Liver (tissue), 9 donors: ENCODE data around the gene CCR7. TPM values are rescaled to one million over a fixed set of nuclear protein-coding genes. Genes with fewer than 3 reads are reported as not detected.

Source experiments
- DNase-seq: peaks from one replicate; pipeline ENCODE4 v3.0.0-alpha.2; 2017; ENCODE audit warnings: low spot score
- H3K27ac ChIP-seq, 2 donors: one replicate each; pipeline ENCODE4 v1.7.0; 2013; ENCODE audit warnings: inconsistent platforms in 2 of 2, low read length in 2 of 2, control low read depth in 1 of 2, low read depth in 1 of 2, mild to moderate bottlenecking in 1 of 2
- H3K27me3 ChIP-seq, 4 donors: one replicate each; pipeline versions ENCODE4 v1.6.1 to v1.7.0; 2013; ENCODE audit warnings: low read length in 3 of 4, inconsistent platforms in 1 of 4, mild to moderate bottlenecking in 1 of 4, moderate library complexity in 1 of 4; ENCODE audit not compliant: control insufficient read depth in 4 of 4, insufficient read depth in 4 of 4
- H3K36me3 ChIP-seq, 4 donors: one replicate each; pipeline versions ENCODE4 v1.6.1 to v1.7.0; 2013; ENCODE audit warnings: low read length in 3 of 4, mild to moderate bottlenecking in 3 of 4, low read depth in 1 of 4, moderate library complexity in 1 of 4; ENCODE audit not compliant: control insufficient read depth in 4 of 4, insufficient read depth in 3 of 4
- H3K4me1 ChIP-seq, 4 donors: one replicate each; pipeline versions ENCODE4 v1.6.1 to v1.7.0; 2013; ENCODE audit warnings: low read length in 3 of 4, mild to moderate bottlenecking in 3 of 4, moderate library complexity in 1 of 4; ENCODE audit not compliant: control insufficient read depth in 4 of 4, insufficient read depth in 4 of 4
- H3K4me3 ChIP-seq, 3 donors: one replicate each; pipeline versions ENCODE4 v1.6.1 to v1.7.0; 2013; ENCODE audit warnings: low read length in 3 of 3, control low read depth in 1 of 3, low read depth in 1 of 3, mild to moderate bottlenecking in 1 of 3
- H3K9ac ChIP-seq, 2 donors: one replicate each; pipeline ENCODE4 v1.7.0; 2013; ENCODE audit warnings: low read length in 2 of 2, mild to moderate bottlenecking in 2 of 2, moderate library complexity in 2 of 2, control low read depth in 1 of 2, low read depth in 1 of 2
- H3K9me3 ChIP-seq, 4 donors: one replicate each; pipeline versions ENCODE4 v1.6.1 to v1.7.0; 2013; ENCODE audit warnings: low read length in 3 of 4; ENCODE audit not compliant: control insufficient read depth in 4 of 4
- EGR1 ChIP-seq, 2 donors: IDR thresholded peaks; 2 replicates each; pipeline ENCODE4 v1.6.1; 2016 to 2018; ENCODE audit warnings: antibody characterized with exemption in 2 of 2, low read depth in 2 of 2
- FOXA1 ChIP-seq: IDR thresholded peaks from 2 replicates; pipeline ENCODE4 v1.6.1; 2016; ENCODE audit warnings: antibody characterized with exemption
- FOXA2 ChIP-seq: IDR thresholded peaks from 2 replicates; pipeline ENCODE4 v1.6.1; 2016; ENCODE audit warnings: antibody characterized with exemption
- GABPA ChIP-seq, 2 donors: IDR thresholded peaks in 1 of 2; conservative IDR thresholded peaks in 1 of 2; 2 replicates each; pipeline ENCODE4 v1.6.1; 2016; ENCODE audit warnings: antibody characterized with exemption in 2 of 2, mild to moderate bottlenecking in 1 of 2, moderate library complexity in 1 of 2
- HNF4A ChIP-seq, 2 donors: conservative IDR thresholded peaks; 2 replicates each; pipeline ENCODE4 v1.6.1; 2016; ENCODE audit warnings: antibody characterized with exemption in 2 of 2, mild to moderate bottlenecking in 2 of 2
- HNF4G ChIP-seq: IDR thresholded peaks from 2 replicates; pipeline ENCODE4 v1.6.1; 2016; ENCODE audit warnings: antibody characterized with exemption
- JUND ChIP-seq, 2 donors: IDR thresholded peaks; 2 replicates each; pipeline ENCODE4 v1.6.1; 2016; ENCODE audit warnings: antibody characterized with exemption in 2 of 2
- NR2F2 ChIP-seq: IDR thresholded peaks from 2 replicates; pipeline ENCODE4 v1.6.1; 2016; ENCODE audit warnings: antibody characterized with exemption
- RAD21 ChIP-seq, 2 donors: IDR thresholded peaks; 2 replicates each; pipeline ENCODE4 v1.6.1; 2016; ENCODE audit warnings: antibody characterized with exemption in 2 of 2, mild to moderate bottlenecking in 2 of 2
- TAF1 ChIP-seq: conservative IDR thresholded peaks from 2 replicates; pipeline ENCODE4 v1.6.1; 2016; ENCODE audit warnings: antibody characterized with exemption, mild to moderate bottlenecking
- YY1 ChIP-seq: IDR thresholded peaks from 2 replicates; pipeline ENCODE4 v1.6.1; 2016; ENCODE audit warnings: antibody characterized with exemption, mild to moderate bottlenecking
- WGBS: extraction: QIAGEN DNeasy Blood & Tissue Kit; methylation state at CpG from one replicate; pipeline ENCODE4 v1.1.7; 2013; 5-methylcytosine and 5-hydroxymethylcytosine counted together
- polyA plus RNA-seq, 2 donors: library from polyadenylated mRNA; stranded (reverse) in 1 of 2; unstranded in 1 of 2; fragments of 200-250 nt in 1 of 2; fragments of >200 nt in 1 of 2; fragmentation: Nextera tagmentation in 1 of 2; extraction: Ambion mirVana in 1 of 2; gene quantifications; one replicate each; pipeline versions ENCODE4 v1.2.1 to v1.2.3, GENCODE V29; 2013 to 2015
- total RNA-seq, 2 donors: library from RNA; depleted of rRNA; stranded (reverse); fragments of >200 nt; gene quantifications; one replicate each; pipeline ENCODE4 v1.2.3, GENCODE V29; 2014
- TF ChIP-seq, protein P1 (sequence below): IDR thresholded peaks from 2 replicates; pipeline ENCODE4 v1.6.1; 2016; ENCODE audit warnings: antibody characterized with exemption
- TF ChIP-seq, protein P2 (sequence below): IDR thresholded peaks from 2 replicates; pipeline ENCODE4 v1.6.1; 2016; ENCODE audit warnings: antibody characterized with exemption
- TF ChIP-seq, protein P3 (sequence below): fragments of 150-350 bp; IDR thresholded peaks from 2 replicates; pipeline ENCODE4 v1.5.1; 2017; ENCODE audit warnings: improper control_type of control experiment, low read depth, low read length; ENCODE audit not compliant: missing input control
- TF ChIP-seq, protein P4 (sequence below): IDR thresholded peaks from 2 replicates; pipeline ENCODE4 v1.6.1; 2016; ENCODE audit warnings: antibody characterized with exemption
- TF ChIP-seq, protein P5 (sequence below): IDR thresholded peaks from 2 replicates; pipeline ENCODE4 v1.6.1; 2016; ENCODE audit warnings: antibody characterized with exemption, mild to moderate bottlenecking
- donor health status: healthy.
- donor health status: healthy.
- donor health status: healthy.
- donor health status: healthy.
- donor health status: healthy.

CCR7 gene
- total and polyA plus RNA-seq, 4 donors = 0.08 to 0.89 (median 0.28) TPM

DNA sequence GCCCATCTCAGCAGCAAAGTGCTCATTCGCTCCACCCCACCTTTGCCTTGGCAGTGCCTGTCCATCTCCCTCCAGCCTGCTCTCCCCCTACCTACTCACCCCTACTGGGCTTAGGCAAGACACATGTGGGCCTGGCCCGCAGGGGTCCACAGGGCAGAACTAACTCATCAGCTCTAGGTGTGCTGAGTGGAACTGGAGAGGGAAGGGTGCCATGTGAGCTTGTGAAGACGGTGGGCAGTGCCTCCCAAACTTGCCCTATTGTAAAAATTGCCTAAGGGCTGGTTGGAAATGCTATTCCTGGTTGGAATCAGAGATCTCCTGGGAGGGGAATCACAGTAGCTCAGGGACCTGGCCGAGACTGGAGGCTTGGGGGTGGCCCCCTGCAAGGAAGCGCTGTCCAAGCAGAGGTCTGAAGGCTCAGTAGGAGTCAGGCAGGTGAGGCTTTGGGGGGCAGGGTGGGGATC is 34.7 kb downstream of the CCR7 start:
- peaks cover 0 to 2% (median 0%) of the 10 kb centered on the region in 4 donors for H3K9me3 ChIP-seq
- H3K36me3 ChIP-seq = no peaks in the 10 kb centered on the region
- no peak overlapping the region for H3K4me3 ChIP-seq
- H3K27me3 ChIP-seq = no peaks in the 10 kb centered on the region
- no peak for DNase-seq
- TF ChIP-seq YY1 = no peak
- TF ChIP-seq, protein P1, sequence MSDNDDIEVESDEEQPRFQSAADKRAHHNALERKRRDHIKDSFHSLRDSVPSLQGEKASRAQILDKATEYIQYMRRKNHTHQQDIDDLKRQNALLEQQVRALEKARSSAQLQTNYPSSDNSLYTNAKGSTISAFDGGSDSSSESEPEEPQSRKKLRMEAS = no peak
- TF ChIP-seq, protein P2, sequence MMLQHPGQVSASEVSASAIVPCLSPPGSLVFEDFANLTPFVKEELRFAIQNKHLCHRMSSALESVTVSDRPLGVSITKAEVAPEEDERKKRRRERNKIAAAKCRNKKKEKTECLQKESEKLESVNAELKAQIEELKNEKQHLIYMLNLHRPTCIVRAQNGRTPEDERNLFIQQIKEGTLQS = no peak
- no peak for TF ChIP-seq FOXA2
- no peak for TF ChIP-seq GABPA (IDR thresholded peaks at IDR 0.05 in 1 of 2, conservative IDR thresholded peaks at IDR 0.05 in 1 of 2)
- no peak for TF ChIP-seq HNF4A (conservative IDR thresholded peaks at IDR 0.05)
- H3K9ac ChIP-seq = no peak overlapping the region
- H3K4me1 ChIP-seq = peaks cover 0 to 11% (median 8%) of the 10 kb centered on the region in 4 donors
- 97% methylated on average over 5 of the region's 5 CpGs for WGBS
- H3K27ac ChIP-seq = no peak overlapping the region

DNA sequence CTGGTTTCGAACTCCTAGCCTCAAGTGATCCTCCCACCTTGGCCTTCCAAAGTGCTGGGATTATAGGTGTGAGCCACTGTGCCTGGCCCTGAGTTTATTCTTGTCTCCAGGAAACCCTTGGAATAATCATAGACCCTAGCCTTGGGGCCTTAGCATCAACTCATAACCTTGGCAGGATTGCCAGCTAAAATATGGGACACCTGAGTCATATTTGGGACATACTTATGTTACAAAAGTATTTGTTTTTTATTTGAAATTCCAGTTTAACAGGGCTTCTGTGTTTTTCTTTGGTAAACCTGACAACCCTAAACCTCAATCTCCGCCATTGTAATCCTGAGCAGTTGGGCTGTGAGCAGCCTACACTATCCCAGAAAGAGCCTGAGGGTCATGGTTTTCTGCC is 35.3 kb downstream of the CCR7 start:
- peaks cover 0 to 11% (median 8%) of the 10 kb centered on the region in 4 donors for H3K4me1 ChIP-seq
- no peaks in the 10 kb centered on the region for H3K27me3 ChIP-seq
- TF ChIP-seq GABPA (IDR thresholded peaks at IDR 0.05 in 1 of 2, conservative IDR thresholded peaks at IDR 0.05 in 1 of 2) = no peak
- TF ChIP-seq EGR1 (IDR thresholded peaks at IDR 0.05; ENCODE audit: low read depth in 2 of 2) = no peak
- no peak for TF ChIP-seq NR2F2
- TF ChIP-seq, protein P3, sequence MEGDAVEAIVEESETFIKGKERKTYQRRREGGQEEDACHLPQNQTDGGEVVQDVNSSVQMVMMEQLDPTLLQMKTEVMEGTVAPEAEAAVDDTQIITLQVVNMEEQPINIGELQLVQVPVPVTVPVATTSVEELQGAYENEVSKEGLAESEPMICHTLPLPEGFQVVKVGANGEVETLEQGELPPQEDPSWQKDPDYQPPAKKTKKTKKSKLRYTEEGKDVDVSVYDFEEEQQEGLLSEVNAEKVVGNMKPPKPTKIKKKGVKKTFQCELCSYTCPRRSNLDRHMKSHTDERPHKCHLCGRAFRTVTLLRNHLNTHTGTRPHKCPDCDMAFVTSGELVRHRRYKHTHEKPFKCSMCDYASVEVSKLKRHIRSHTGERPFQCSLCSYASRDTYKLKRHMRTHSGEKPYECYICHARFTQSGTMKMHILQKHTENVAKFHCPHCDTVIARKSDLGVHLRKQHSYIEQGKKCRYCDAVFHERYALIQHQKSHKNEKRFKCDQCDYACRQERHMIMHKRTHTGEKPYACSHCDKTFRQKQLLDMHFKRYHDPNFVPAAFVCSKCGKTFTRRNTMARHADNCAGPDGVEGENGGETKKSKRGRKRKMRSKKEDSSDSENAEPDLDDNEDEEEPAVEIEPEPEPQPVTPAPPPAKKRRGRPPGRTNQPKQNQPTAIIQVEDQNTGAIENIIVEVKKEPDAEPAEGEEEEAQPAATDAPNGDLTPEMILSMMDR = no peak
- no peak for TF ChIP-seq HNF4G
- no peak for TF ChIP-seq FOXA1
- TF ChIP-seq, protein P4, sequence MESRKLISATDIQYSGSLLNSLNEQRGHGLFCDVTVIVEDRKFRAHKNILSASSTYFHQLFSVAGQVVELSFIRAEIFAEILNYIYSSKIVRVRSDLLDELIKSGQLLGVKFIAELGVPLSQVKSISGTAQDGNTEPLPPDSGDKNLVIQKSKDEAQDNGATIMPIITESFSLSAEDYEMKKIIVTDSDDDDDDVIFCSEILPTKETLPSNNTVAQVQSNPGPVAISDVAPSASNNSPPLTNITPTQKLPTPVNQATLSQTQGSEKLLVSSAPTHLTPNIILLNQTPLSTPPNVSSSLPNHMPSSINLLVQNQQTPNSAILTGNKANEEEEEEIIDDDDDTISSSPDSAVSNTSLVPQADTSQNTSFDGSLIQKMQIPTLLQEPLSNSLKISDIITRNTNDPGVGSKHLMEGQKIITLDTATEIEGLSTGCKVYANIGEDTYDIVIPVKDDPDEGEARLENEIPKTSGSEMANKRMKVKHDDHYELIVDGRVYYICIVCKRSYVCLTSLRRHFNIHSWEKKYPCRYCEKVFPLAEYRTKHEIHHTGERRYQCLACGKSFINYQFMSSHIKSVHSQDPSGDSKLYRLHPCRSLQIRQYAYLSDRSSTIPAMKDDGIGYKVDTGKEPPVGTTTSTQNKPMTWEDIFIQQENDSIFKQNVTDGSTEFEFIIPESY = no peak
- TF ChIP-seq, protein P5, sequence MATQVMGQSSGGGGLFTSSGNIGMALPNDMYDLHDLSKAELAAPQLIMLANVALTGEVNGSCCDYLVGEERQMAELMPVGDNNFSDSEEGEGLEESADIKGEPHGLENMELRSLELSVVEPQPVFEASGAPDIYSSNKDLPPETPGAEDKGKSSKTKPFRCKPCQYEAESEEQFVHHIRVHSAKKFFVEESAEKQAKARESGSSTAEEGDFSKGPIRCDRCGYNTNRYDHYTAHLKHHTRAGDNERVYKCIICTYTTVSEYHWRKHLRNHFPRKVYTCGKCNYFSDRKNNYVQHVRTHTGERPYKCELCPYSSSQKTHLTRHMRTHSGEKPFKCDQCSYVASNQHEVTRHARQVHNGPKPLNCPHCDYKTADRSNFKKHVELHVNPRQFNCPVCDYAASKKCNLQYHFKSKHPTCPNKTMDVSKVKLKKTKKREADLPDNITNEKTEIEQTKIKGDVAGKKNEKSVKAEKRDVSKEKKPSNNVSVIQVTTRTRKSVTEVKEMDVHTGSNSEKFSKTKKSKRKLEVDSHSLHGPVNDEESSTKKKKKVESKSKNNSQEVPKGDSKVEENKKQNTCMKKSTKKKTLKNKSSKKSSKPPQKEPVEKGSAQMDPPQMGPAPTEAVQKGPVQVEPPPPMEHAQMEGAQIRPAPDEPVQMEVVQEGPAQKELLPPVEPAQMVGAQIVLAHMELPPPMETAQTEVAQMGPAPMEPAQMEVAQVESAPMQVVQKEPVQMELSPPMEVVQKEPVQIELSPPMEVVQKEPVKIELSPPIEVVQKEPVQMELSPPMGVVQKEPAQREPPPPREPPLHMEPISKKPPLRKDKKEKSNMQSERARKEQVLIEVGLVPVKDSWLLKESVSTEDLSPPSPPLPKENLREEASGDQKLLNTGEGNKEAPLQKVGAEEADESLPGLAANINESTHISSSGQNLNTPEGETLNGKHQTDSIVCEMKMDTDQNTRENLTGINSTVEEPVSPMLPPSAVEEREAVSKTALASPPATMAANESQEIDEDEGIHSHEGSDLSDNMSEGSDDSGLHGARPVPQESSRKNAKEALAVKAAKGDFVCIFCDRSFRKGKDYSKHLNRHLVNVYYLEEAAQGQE = no peak
- TF ChIP-seq, protein P2 = no peak
- no peak for TF ChIP-seq YY1
- TF ChIP-seq TAF1 = no peak
- TF ChIP-seq JUND (IDR thresholded peaks at IDR 0.05) = no peak
- no peak for TF ChIP-seq HNF4A (conservative IDR thresholded peaks at IDR 0.05)
- no peak for TF ChIP-seq RAD21 (IDR thresholded peaks at IDR 0.05)
- no peaks in the 10 kb centered on the region for H3K36me3 ChIP-seq
- no peak overlapping the region for H3K27ac ChIP-seq
- 96% methylated on average over 2 of the region's 2 CpGs for WGBS
- H3K4me3 ChIP-seq = no peak overlapping the region
- peaks cover 0 to 7% (median 0%) of the 10 kb centered on the region in 4 donors for H3K9me3 ChIP-seq
- no peak for DNase-seq
- H3K9ac ChIP-seq = no peak overlapping the region
